ENCODE data around the gene NDFIP2. TPM values are rescaled to one million over a fixed set of nuclear protein-coding genes. Genes with fewer than 3 reads are reported as not detected.

Gene NDFIP2
- total RNA-seq, 1 donor from 2014 or later: 30.4 TPM

DNA sequence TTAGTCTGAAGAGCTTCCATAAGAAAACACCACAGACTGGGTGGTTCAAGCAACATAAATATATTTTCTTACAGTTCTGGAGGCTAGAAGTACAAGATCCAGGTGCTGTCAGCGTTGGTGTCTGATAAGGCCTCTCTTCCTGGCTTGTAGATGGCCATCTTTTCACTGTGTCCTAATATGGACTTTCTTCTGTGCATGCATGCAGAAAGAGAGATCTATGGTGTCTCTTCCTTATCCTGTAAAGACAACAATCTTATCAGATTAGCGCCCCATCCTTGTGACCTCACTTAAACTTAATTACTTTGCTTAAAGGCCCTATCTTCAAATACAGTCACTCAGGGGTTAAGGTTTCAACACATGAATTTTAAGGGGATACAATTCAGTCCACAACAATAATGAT lies 14.1 kb upstream of the NDFIP2 start:
- peaks cover 7% of the 10 kb centered on the region for H3K4me1 Mint-ChIP-seq (ENCODE audit: unreplicated experiment)
- no peaks in the 10 kb centered on the region for H3K9me3 Mint-ChIP-seq (ENCODE audit: unreplicated experiment)
- H3K27me3 Mint-ChIP-seq (ENCODE audit: unreplicated experiment): no peaks in the 10 kb centered on the region
- no peak overlapping the region for H3K4me3 Mint-ChIP-seq (ENCODE audit: unreplicated experiment)
- DNase-seq (ENCODE audit: low spot score): no peak
- TF ChIP-seq, protein P1, sequence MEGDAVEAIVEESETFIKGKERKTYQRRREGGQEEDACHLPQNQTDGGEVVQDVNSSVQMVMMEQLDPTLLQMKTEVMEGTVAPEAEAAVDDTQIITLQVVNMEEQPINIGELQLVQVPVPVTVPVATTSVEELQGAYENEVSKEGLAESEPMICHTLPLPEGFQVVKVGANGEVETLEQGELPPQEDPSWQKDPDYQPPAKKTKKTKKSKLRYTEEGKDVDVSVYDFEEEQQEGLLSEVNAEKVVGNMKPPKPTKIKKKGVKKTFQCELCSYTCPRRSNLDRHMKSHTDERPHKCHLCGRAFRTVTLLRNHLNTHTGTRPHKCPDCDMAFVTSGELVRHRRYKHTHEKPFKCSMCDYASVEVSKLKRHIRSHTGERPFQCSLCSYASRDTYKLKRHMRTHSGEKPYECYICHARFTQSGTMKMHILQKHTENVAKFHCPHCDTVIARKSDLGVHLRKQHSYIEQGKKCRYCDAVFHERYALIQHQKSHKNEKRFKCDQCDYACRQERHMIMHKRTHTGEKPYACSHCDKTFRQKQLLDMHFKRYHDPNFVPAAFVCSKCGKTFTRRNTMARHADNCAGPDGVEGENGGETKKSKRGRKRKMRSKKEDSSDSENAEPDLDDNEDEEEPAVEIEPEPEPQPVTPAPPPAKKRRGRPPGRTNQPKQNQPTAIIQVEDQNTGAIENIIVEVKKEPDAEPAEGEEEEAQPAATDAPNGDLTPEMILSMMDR (IDR thresholded peaks at IDR 0.05; ENCODE audit: unreplicated experiment): no peak
- H3K27ac Mint-ChIP-seq (ENCODE audit: unreplicated experiment): no peak overlapping the region
- H3K36me3 Mint-ChIP-seq (ENCODE audit: low read depth, unreplicated experiment): no peaks in the 10 kb centered on the region

DNA sequence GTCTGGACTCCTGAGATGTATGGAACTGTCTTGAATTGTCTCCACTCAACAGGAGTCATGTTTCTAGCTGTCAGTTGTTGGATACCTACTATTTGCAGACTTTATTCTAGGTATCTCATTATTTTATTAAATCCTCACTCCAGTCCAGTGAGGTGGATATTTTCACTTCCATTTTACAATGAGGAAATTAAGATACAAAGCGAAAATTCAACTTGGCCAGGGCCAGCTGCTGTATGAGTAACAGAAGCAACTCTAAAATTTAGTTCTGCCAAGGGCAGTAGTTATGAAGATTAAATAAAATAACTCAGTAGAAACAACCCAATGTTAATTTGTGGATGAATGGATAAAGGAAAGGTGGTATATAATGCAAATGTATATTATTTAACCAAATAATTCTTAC lies 12.6 kb upstream of the NDFIP2 start:
- TF ChIP-seq, protein P1 (IDR thresholded peaks at IDR 0.05; ENCODE audit: unreplicated experiment): no peak
- H3K27me3 Mint-ChIP-seq (ENCODE audit: unreplicated experiment): no peaks in the 10 kb centered on the region
- H3K4me3 Mint-ChIP-seq (ENCODE audit: unreplicated experiment): no peak overlapping the region
- no peak for DNase-seq (ENCODE audit: low spot score)
- H3K27ac Mint-ChIP-seq (ENCODE audit: unreplicated experiment): no peak overlapping the region
- no peaks in the 10 kb centered on the region for H3K36me3 Mint-ChIP-seq (ENCODE audit: low read depth, unreplicated experiment)
- H3K9me3 Mint-ChIP-seq (ENCODE audit: unreplicated experiment): no peaks in the 10 kb centered on the region
- H3K4me1 Mint-ChIP-seq (ENCODE audit: unreplicated experiment): peaks cover 3% of the 10 kb centered on the region

DNA sequence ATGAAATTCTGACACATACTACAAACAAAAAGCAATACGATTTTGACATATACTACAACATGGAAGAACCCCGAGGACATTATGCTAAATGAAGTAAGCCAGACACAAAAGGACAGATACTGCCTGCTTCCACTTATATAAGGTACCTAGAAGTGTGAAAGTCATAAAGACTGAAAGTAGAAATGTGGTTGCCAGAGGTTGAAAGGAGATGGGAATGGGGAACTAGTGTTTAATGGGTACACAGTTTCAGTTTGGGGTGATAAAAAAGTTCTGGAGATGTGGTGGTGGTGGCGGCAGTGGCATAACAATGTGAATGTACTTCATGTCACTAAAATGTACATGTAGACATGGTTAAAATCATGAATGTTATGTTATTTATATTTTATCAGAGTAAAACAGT lies 12.1 kb upstream of the NDFIP2 start:
- Mint-ChIP-seq H3K4me1 (ENCODE audit: unreplicated experiment) (peaks cover 3% of the 10 kb centered on the region), H3K9me3 (ENCODE audit: unreplicated experiment) (no peaks in the 10 kb centered on the region), H3K27me3 (ENCODE audit: unreplicated experiment) (no peaks in the 10 kb centered on the region), H3K27ac (ENCODE audit: unreplicated experiment) (no peak overlapping the region), H3K4me3 (ENCODE audit: unreplicated experiment) (no peak overlapping the region), H3K36me3 (ENCODE audit: low read depth, unreplicated experiment) (no peaks in the 10 kb centered on the region)
- DNase-seq (ENCODE audit: low spot score): no peak
- TF ChIP-seq, protein P1 (IDR thresholded peaks at IDR 0.05; ENCODE audit: unreplicated experiment): no peak

DNA sequence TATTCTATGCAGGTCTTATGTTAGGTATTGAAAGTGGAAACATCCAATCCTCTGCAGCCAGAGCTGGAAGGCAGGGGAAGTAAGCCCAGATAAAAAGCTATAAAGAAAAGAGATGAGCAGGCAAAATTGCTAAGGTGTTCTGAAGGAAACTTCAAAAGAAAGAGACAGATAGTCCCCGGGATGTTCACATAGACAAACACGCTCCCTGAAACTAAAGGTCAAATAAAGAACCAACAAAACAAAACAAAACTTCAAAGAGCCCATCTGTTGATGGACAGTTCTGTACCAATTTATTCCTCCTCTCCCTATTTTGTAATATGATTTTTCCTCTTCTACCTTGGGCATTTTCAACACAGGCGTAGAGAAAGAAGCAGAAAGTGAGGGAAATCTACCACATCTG lies 11.3 kb upstream of the NDFIP2 start:
- Mint-ChIP-seq H3K4me1 (ENCODE audit: unreplicated experiment) (peaks cover 3% of the 10 kb centered on the region), H3K27me3 (ENCODE audit: unreplicated experiment) (peaks cover 2% of the 10 kb centered on the region), H3K9me3 (ENCODE audit: unreplicated experiment) (no peaks in the 10 kb centered on the region), H3K36me3 (ENCODE audit: low read depth, unreplicated experiment) (no peaks in the 10 kb centered on the region), H3K4me3 (ENCODE audit: unreplicated experiment) (no peak overlapping the region), H3K27ac (ENCODE audit: unreplicated experiment) (no peak overlapping the region)
- TF ChIP-seq, protein P1 (IDR thresholded peaks at IDR 0.05; ENCODE audit: unreplicated experiment): no peak
- no peak for DNase-seq (ENCODE audit: low spot score)

DNA sequence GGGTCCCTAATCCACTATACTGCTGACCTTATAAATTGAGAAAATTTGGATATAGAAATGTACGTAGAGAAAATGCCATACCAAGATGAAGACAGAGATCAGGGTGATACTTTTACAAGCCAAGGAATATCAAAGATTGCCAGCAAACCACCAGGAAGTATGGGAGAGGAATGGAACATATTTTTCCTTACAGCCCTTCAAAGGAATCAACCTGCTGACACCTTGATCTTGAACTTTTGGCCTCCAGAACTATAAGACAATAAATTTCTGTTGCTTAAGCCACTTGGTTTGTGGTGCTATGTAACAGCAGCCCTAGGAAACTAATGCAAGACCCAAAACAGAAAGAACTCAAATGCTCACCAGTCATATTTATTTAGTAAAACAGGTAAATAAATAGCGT lies 10.3 kb upstream of the NDFIP2 start:
- Mint-ChIP-seq H3K4me3 (ENCODE audit: unreplicated experiment) (no peak overlapping the region), H3K27me3 (ENCODE audit: unreplicated experiment) (peaks cover 2% of the 10 kb centered on the region), H3K9me3 (ENCODE audit: unreplicated experiment) (no peaks in the 10 kb centered on the region), H3K27ac (ENCODE audit: unreplicated experiment) (no peak overlapping the region), H3K4me1 (ENCODE audit: unreplicated experiment) (peaks cover 3% of the 10 kb centered on the region), H3K36me3 (ENCODE audit: low read depth, unreplicated experiment) (no peaks in the 10 kb centered on the region)
- TF ChIP-seq, protein P1 (IDR thresholded peaks at IDR 0.05; ENCODE audit: unreplicated experiment): no peak
- no peak for DNase-seq (ENCODE audit: low spot score)
